Mammary epithelial cell (primary cell): ENCODE results near the gene ST3GAL4.

Source experiments
- CTCF ChIP-seq, 2 donors: IDR thresholded peaks in 1 of 2; conservative IDR thresholded peaks in 1 of 2; 2 replicates each; pipeline ENCODE4 v1.5.1; 2011 to 2012; ENCODE audit warnings: inconsistent platforms in 2 of 2, low read length in 2 of 2, mild to moderate bottlenecking in 2 of 2, control low read depth in 1 of 2, low read depth in 1 of 2; ENCODE audit not compliant: insufficient read depth in 1 of 2; ENCODE audit errors: extremely low read depth in 1 of 2
- EZH2 ChIP-seq: IDR thresholded peaks from 2 replicates; pipeline ENCODE4 v1.6.1; 2012; ENCODE audit warnings: low read length, inconsistent platforms, borderline replicate concordance

GRCh38 chr11:126422446-126422845 is 67.0 kb downstream of the ST3GAL4 start:
- TF ChIP-seq CTCF (conservative IDR thresholded peaks at IDR 0.05 in 1 of 2, IDR thresholded peaks at IDR 0.05 in 1 of 2; ENCODE audit: extremely low read depth in 1 of 2, insufficient read depth in 1 of 2, low read depth in 1 of 2, low read length in 2 of 2) (no peak), EZH2 (no peak)
